Suprapubic skin (tissue), 3 donors: Measurements from ENCODE around the gene PC.

Experiments used
- CTCF ChIP-seq, 2 donors: fragments of 200-600 bp in 1 of 2; fragments of 450-650 bp in 1 of 2; sonication (generic) in 1 of 2; IDR thresholded peaks; one replicate each; pipeline ENCODE4 v1.5.1; 2016 to 2019; ENCODE audit warnings: antibody characterized with exemption in 2 of 2, mild to moderate bottlenecking in 1 of 2, moderate library complexity in 1 of 2
- POLR2A ChIP-seq, 2 donors: fragments of 450-650 bp; IDR thresholded peaks; one replicate each; pipeline ENCODE4 v1.6.1; 2017; ENCODE audit warnings: antibody characterized with exemption in 2 of 2, mild to moderate bottlenecking in 2 of 2, moderate library complexity in 2 of 2

GRCh38 chr11:66981976-66982578 lies 23.9 kb upstream of the PC start:
- TF ChIP-seq CTCF (IDR thresholded peaks at IDR 0.05), result no peak
- no peak for TF ChIP-seq POLR2A (IDR thresholded peaks at IDR 0.05)
